Esophagus squamous epithelium (tissue), 4 donors: ENCODE data around the gene E2F2.
A peak's percentile ranks its signal among the peaks of the same experiment; 100 is the strongest.

Experiments used
- CTCF ChIP-seq, 6 experiments: fragments of 450-650 bp in 4 of 6; fragments of 200-600 bp in 2 of 6; sonication (generic) in 2 of 6; IDR thresholded peaks; one replicate each; pipeline ENCODE4 v1.5.1; 2016 to 2019; ENCODE audit warnings: antibody characterized with exemption in 6 of 6, mild to moderate bottlenecking in 4 of 6, moderate library complexity in 4 of 6
- POLR2A ChIP-seq, 4 donors: fragments of 450-650 bp; IDR thresholded peaks; one replicate each; pipeline ENCODE4 v1.6.1; 2017; ENCODE audit warnings: antibody characterized with exemption in 4 of 4, mild to moderate bottlenecking in 4 of 4, moderate library complexity in 3 of 4

GRCh38 chr1:23533246-23534023, 2.4 kb upstream of the E2F2 start:
- TF ChIP-seq CTCF (IDR thresholded peaks at IDR 0.05) (no peak), POLR2A (IDR thresholded peaks at IDR 0.05) (peak in 1 of 4 donors; percentile 3)
